ENCODE results near the gene TNS3.

DNA sequence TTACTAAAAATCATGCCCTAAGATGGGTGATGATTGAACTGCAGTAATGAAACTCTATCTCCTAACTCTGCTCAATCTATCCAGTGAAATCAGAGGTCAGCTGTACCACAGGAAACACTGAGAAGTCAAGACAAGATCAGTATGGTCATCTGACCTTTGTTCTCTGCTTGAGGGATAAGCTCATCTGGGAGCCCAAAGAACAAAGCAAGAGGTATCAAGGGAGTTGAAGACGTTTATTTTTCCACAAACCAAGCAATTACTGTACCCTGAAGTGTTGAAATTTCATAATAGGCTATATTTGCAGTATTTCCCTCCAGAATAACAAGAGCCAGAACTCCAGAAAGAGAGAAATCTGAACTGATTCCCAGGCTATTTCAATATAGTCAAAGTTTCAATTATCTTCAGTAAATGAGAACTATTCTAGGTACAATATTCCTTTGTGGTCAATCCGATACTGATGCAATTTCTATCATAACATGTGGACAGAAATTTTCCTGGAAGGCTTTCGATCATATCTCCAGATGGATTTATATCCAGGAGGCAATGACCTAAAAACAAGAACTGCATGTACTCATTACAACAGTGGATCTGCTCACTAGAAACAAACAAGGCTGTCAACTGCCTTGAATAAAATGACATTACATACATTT, 345.3 kb downstream of the TNS3 start:
- TF ChIP-seq CTCF (conservative IDR thresholded peaks at IDR 0.05 in 1 of 2, IDR thresholded peaks at IDR 0.05 in 1 of 2; ENCODE audit: extremely low read depth in 1 of 2, insufficient read depth in 1 of 2, low read depth in 1 of 2, low read length in 2 of 2) (no peak), EZH2 (IDR thresholded peaks at IDR 0.05; ENCODE audit: borderline replicate concordance, low read length) (no peak)
